Forelimb muscle (tissue), 1 donor: ENCODE results near the gene TNK1. TPM values are rescaled to one million over a fixed set of nuclear protein-coding genes. Genes with fewer than 3 reads are reported as not detected.
"Not testable (repeated sequence)": the region's sequence is repeated elsewhere in the genome, so short reads cannot be mapped to it uniquely, and the experiment has no call there.

ENCODE experiments used
- DNase-seq: peaks from one replicate; pipeline ENCODE4 v3.0.0-alpha.2; 2013; ENCODE audit warnings: low read depth
- polyA plus RNA-seq: library from polyadenylated mRNA; unstranded; fragments of 120-200 nt; gene quantifications from one replicate; pipeline ENCODE4 v1.2.1, GENCODE V29; 2013; ENCODE audit not compliant: insufficient read length

Gene TNK1
- polyA plus RNA-seq: 0.71 TPM

GRCh38 chr17:7380855-7381683, at the start of gene TNK1:
Gene TNK1 (plus strand): TSS chr17:7381089. CDS start chr17:7382927, 1,838 bp downstream.
- DNase-seq: no peak

- no peak for DNase-seq
Measured at GRCh38 chr17:7332111-7332510, 48.8 kb upstream of the TNK1 start.

GRCh38 chr17:7332600-7333069, 48.3 kb upstream of the TNK1 start:
- DNase-seq: not testable (repeated sequence)

- DNase-seq: no peak
Measured at GRCh38 chr17:7334938-7335538, 45.9 kb upstream of the TNK1 start.

- not testable (repeated sequence) for DNase-seq
Measured at GRCh38 chr17:7335765-7336164, 45.1 kb upstream of the TNK1 start.

GRCh38 chr17:7336240-7337175, 44.4 kb upstream of the TNK1 start, which contains the start of gene ACAP1:
Gene ACAP1 (plus strand): TSS chr17:7336529. CDS start chr17:7336735, 206 bp downstream.
- DNase-seq: no peak

- not testable (repeated sequence) for DNase-seq
Measured at GRCh38 chr17:7337600-7337999, 43.3 kb upstream of the TNK1 start.

- no peak for DNase-seq
Measured at GRCh38 chr17:7340179-7340578, 40.7 kb upstream of the TNK1 start.

- DNase-seq: no peak
Measured at GRCh38 chr17:7341842-7342241, 39.0 kb upstream of the TNK1 start.

GRCh38 chr17:7343250-7343649, 37.6 kb upstream of the TNK1 start:
- no peak for DNase-seq

- no peak for DNase-seq
Measured at GRCh38 chr17:7346761-7347614, 33.9 kb upstream of the TNK1 start.

GRCh38 chr17:7347630-7348477, 33.0 kb upstream of the TNK1 start:
- DNase-seq: no peak

GRCh38 chr17:7348478-7349242, 32.2 kb upstream of the TNK1 start:
- no peak for DNase-seq

GRCh38 chr17:7351665-7352502, 29.0 kb upstream of the TNK1 start, which contains the start of gene KCTD11:
Gene KCTD11 (plus strand): TSS chr17:7352162.
- no peak for DNase-seq

- no peak for DNase-seq
Measured at GRCh38 chr17:7352503-7352889, 28.4 kb upstream of the TNK1 start.

- no peak for DNase-seq
Measured at GRCh38 chr17:7352910-7353635, 27.8 kb upstream of the TNK1 start.

GRCh38 chr17:7354262-7354843, 26.5 kb upstream of the TNK1 start:
- no peak for DNase-seq
